GM23338 (cell line): ENCODE data around the gene EIF4E2. TPM values are rescaled to one million over a fixed set of nuclear protein-coding genes. Genes with fewer than 3 reads are reported as not detected.

Experiments
- ATAC-seq: fragments of 200-7000 bp; cut with Tn5 transposase; 3 replicates; pipeline ENCODE4 v1.9.1; 2020
- DNase-seq: peaks from one replicate; pipeline ENCODE4 v3.0.0-alpha.2; 2015; ENCODE audit warnings: low spot score
- H2AFZ ChIP-seq: fragments of 200-600 bp; sonication (generic); 2 replicates; pipeline ENCODE4 v1.8.0; 2016; ENCODE audit warnings: antibody characterized with exemption, mild to moderate bottlenecking, moderate library complexity
- H3F3A ChIP-seq: fragments of 200-600 bp; sonication (generic); replicated peaks from 2 replicates; pipeline ENCODE4 v1.8.0; 2017; ENCODE audit warnings: antibody characterized with exemption, mixed run types, low read depth
- H3K27ac ChIP-seq: fragments of 200-600 bp; sonication (generic); 2 replicates; pipeline ENCODE4 v1.6.1; 2016; ENCODE audit warnings: low read depth
- H3K27me3 ChIP-seq: fragments of 200-600 bp; sonication (generic); 2 replicates; pipeline ENCODE4 v1.8.0; 2016; ENCODE audit warnings: mild to moderate bottlenecking, mixed run types, moderate library complexity; ENCODE audit not compliant: insufficient read depth
- H3K36me3 ChIP-seq: fragments of 200-600 bp; sonication (generic); 2 replicates; pipeline ENCODE4 v1.8.0; 2016; ENCODE audit warnings: mild to moderate bottlenecking; ENCODE audit not compliant: insufficient read depth
- H3K4me1 ChIP-seq: fragments of 200-600 bp; sonication (generic); 2 replicates; pipeline ENCODE4 v1.8.0; 2016; ENCODE audit warnings: mild to moderate bottlenecking, moderate library complexity; ENCODE audit not compliant: insufficient read depth
- H3K4me2 ChIP-seq: fragments of 200-600 bp; sonication (generic); 2 replicates; pipeline ENCODE4 v1.7.1; 2017; ENCODE audit warnings: mixed run types
- H3K4me3 ChIP-seq: fragments of 200-600 bp; sonication (generic); 2 replicates; pipeline ENCODE4 v1.6.1; 2016; ENCODE audit warnings: mixed run types
- H3K79me2 ChIP-seq: fragments of 200-600 bp; sonication (generic); replicated peaks from 2 replicates; pipeline ENCODE4 v1.8.0; 2017; ENCODE audit warnings: mild to moderate bottlenecking; ENCODE audit not compliant: insufficient read depth
- H3K9me2 ChIP-seq: fragments of 200-600 bp; sonication (generic); 2 replicates; pipeline ENCODE4 v1.8.0; 2017; ENCODE audit not compliant: insufficient read depth
- H4K20me1 ChIP-seq: fragments of 200-600 bp; sonication (generic); replicated peaks from 2 replicates; pipeline ENCODE4 v1.8.0; 2017; ENCODE audit warnings: mild to moderate bottlenecking; ENCODE audit not compliant: insufficient read depth
- H3K27ac Mint-ChIP-seq: 2 replicates; pipeline ENCODE4 v1.8.0; 2020; ENCODE audit warnings: inconsistent platforms, mild to moderate bottlenecking, moderate library complexity, mixed read lengths
- H3K27me3 Mint-ChIP-seq: 3 replicates; pipeline ENCODE4 v1.8.0; 2022; ENCODE audit warnings: low read depth, mild to moderate bottlenecking, moderate library complexity, mixed read lengths, inconsistent platforms; ENCODE audit not compliant: insufficient read depth, poor library complexity
- H3K36me3 Mint-ChIP-seq: 3 replicates; pipeline ENCODE4 v1.8.0; 2021; ENCODE audit warnings: low read depth, mild to moderate bottlenecking, inconsistent platforms, moderate library complexity, mixed read lengths
- H3K4me1 Mint-ChIP-seq: 3 replicates; pipeline ENCODE4 v1.8.0; 2020; ENCODE audit warnings: mild to moderate bottlenecking, inconsistent platforms, mixed read lengths
- H3K4me3 Mint-ChIP-seq: 3 replicates; pipeline ENCODE4 v1.8.0; 2021; ENCODE audit warnings: moderate library complexity, mild to moderate bottlenecking, inconsistent platforms, mixed read lengths
- H3K9me3 Mint-ChIP-seq: 3 replicates; pipeline ENCODE4 v1.8.0; 2020; ENCODE audit warnings: moderate library complexity, mild to moderate bottlenecking, inconsistent platforms, mixed read lengths
- CREB1 ChIP-seq: fragments of 250-450 bp; sonication (Bioruptor Pico); IDR thresholded peaks from 2 replicates; pipeline ENCODE4 v1.5.0; 2020; ENCODE audit warnings: low read depth, mild to moderate bottlenecking, moderate library complexity
- CTCF ChIP-seq, 2 experiments: fragments of 200-600 bp in 1 of 2; sonication (generic) in 1 of 2; conservative IDR thresholded peaks; 2 replicates each; pipeline versions ENCODE4 v1.5.1 to v1.6.1; 2016 to 2017; ENCODE audit warnings: antibody characterized with exemption in 2 of 2, low read depth in 2 of 2, mild to moderate bottlenecking in 2 of 2, moderate library complexity in 1 of 2
- ETS1 ChIP-seq: IDR thresholded peaks from 2 replicates; pipeline ENCODE4 v1.6.1; 2016; ENCODE audit warnings: antibody characterized with exemption
- EZH2 ChIP-seq: fragments of 200-600 bp; sonication (generic); IDR thresholded peaks from one replicate; pipeline ENCODE4 v1.8.0; 2017; ENCODE audit warnings: antibody characterized with exemption, mild to moderate bottlenecking, low read depth; ENCODE audit not compliant: unreplicated experiment
- JUNB ChIP-seq: IDR thresholded peaks from one replicate; pipeline ENCODE4 v1.6.1; 2016; ENCODE audit warnings: antibody characterized with exemption; ENCODE audit not compliant: unreplicated experiment
- NANOG ChIP-seq: IDR thresholded peaks from 2 replicates; pipeline ENCODE4 v1.6.1; 2016; ENCODE audit warnings: antibody characterized with exemption, borderline replicate concordance
- POLR2AphosphoS5 ChIP-seq: IDR thresholded peaks from 2 replicates; pipeline ENCODE4 v1.6.1; 2016; ENCODE audit warnings: antibody characterized with exemption, low read depth
- REST ChIP-seq: IDR thresholded peaks from one replicate; pipeline ENCODE4 v1.6.1; 2018; ENCODE audit warnings: antibody characterized with exemption; ENCODE audit not compliant: unreplicated experiment
- STAT1 ChIP-seq: IDR thresholded peaks from one replicate; pipeline ENCODE4 v1.6.1; 2016; ENCODE audit warnings: antibody characterized with exemption; ENCODE audit not compliant: unreplicated experiment
- ZNF114 ChIP-seq: fragments of 250-450 bp; sonication (Bioruptor Pico); IDR thresholded peaks from 2 replicates; pipeline ENCODE4 v1.5.0; 2020; ENCODE audit warnings: mild to moderate bottlenecking, moderate library complexity
- ZNF331 ChIP-seq: fragments of 250-450 bp; sonication (Bioruptor Pico); IDR thresholded peaks from 2 replicates; pipeline ENCODE4 v1.5.0; 2020; ENCODE audit warnings: low read depth, mild to moderate bottlenecking, moderate library complexity
- ZNF462 ChIP-seq: fragments of 250-450 bp; sonication (Bioruptor Pico); IDR thresholded peaks from 2 replicates; pipeline ENCODE4 v1.5.0; 2020; ENCODE audit warnings: mild to moderate bottlenecking, moderate library complexity
- polyA plus RNA-seq: library from polyadenylated mRNA; unstranded; fragments of >200 nt; fragmentation: Nextera tagmentation; extraction: Ambion mirVana; gene quantifications from 2 replicates; pipeline ENCODE4 v1.2.1, GENCODE V29; 2016
- total RNA-seq: library from RNA; depleted of rRNA; stranded (reverse); fragments of >200 nt; shearing (Covaris generic); gene quantifications from 2 replicates; pipeline ENCODE4 v1.2.3, GENCODE V29; 2014

EIF4E2 gene
- total and polyA plus RNA-seq, 2 experiments from 2014 or later, result 68.1 to 152 TPM

- no peak overlapping the region for H3K4me3 Mint-ChIP-seq
- H3K4me1 Mint-ChIP-seq, result peaks cover 25% of the 10 kb centered on the region
- no peaks in the 10 kb centered on the region for H3F3A ChIP-seq
- H3K27ac Mint-ChIP-seq, result no peak overlapping the region
- no peaks in the 10 kb centered on the region; the same call in 1 of the 2 replicates for H4K20me1 ChIP-seq
- H3K27me3 Mint-ChIP-seq, result peaks cover 2% of the 10 kb centered on the region
- no peak overlapping the region for H3K4me3 ChIP-seq
- H3K36me3 Mint-ChIP-seq, result peaks cover 15% of the 10 kb centered on the region; the same call in 2 of the 3 replicates
- H3K9me3 Mint-ChIP-seq, result peaks cover 8% of the 10 kb centered on the region; the same call in 2 of the 3 replicates
- H3K36me3 ChIP-seq, result no peaks in the 10 kb centered on the region
- H3K27me3 ChIP-seq, result no peaks in the 10 kb centered on the region
- no peaks in the 10 kb centered on the region for H3K79me2 ChIP-seq
- H2AFZ ChIP-seq, result no peak overlapping the region
- TF ChIP-seq CTCF (conservative IDR thresholded peaks at IDR 0.05; ENCODE audit: low read depth in 2 of 2), result no peak
- TF ChIP-seq REST, result no peak
- TF ChIP-seq ZNF114, result no peak
- TF ChIP-seq POLR2AphosphoS5, result no peak
- TF ChIP-seq JUNB, result no peak
- no peak for TF ChIP-seq EZH2
- TF ChIP-seq STAT1, result no peak
- TF ChIP-seq CREB1, result no peak
- TF ChIP-seq ETS1, result no peak
- TF ChIP-seq ZNF462 (CRISPR knock-in tag), result no peak
- no peak for TF ChIP-seq NANOG
- no peak for TF ChIP-seq ZNF331 (CRISPR knock-in tag)
- 0 out of 2 replicates have a peak, but pooled peaks cover 8% of the 10 kb centered on the region for H3K9me2 ChIP-seq
- no peak for DNase-seq
- no peak overlapping the region for H3K4me2 ChIP-seq
- H3K4me1 ChIP-seq, result peaks cover 8% of the 10 kb centered on the region
- ATAC-seq, result no peak
- H3K27ac ChIP-seq, result no peak overlapping the region
These were observed 37.5 kb downstream of the EIF4E2 start for GRCh38 chr2:232588031-232588430.
